Psoas muscle (tissue), 8 donors: Measurements from ENCODE around the gene TASOR2. TPM values are rescaled to one million over a fixed set of nuclear protein-coding genes. Genes with fewer than 3 reads are reported as not detected.

Experiments used
- ATAC-seq, 4 donors: fragments of 200-7000 bp; cut with Tn5 transposase; one replicate each; pipeline ENCODE4 v1.9.1; 2020; ENCODE audit warnings: moderate library complexity in 3 of 4, mild to moderate bottlenecking in 2 of 4
- DNase-seq, 2 donors: peaks; one replicate each; pipeline ENCODE4 v3.0.0-alpha.2; 2020
- H3K27ac ChIP-seq: fragments of 200-600 bp; one replicate; pipeline ENCODE4 v1.8.0; 2022
- H3K27me3 ChIP-seq, 3 donors: fragments of 200-600 bp in 1 of 3; one replicate each; pipeline versions ENCODE4 v1.6.1 to v1.8.0; 2013 to 2022; ENCODE audit warnings: low read length in 2 of 3, mild to moderate bottlenecking in 2 of 3, moderate library complexity in 1 of 3; ENCODE audit not compliant: insufficient read depth in 3 of 3
- H3K36me3 ChIP-seq, 2 donors: fragments of 200-600 bp in 1 of 2; one replicate each; pipeline versions ENCODE4 v1.6.1 to v1.8.0; 2013 to 2022; ENCODE audit warnings: low read depth in 1 of 2, mild to moderate bottlenecking in 1 of 2, moderate library complexity in 1 of 2; ENCODE audit not compliant: insufficient read depth in 1 of 2
- H3K4me1 ChIP-seq: fragments of 200-600 bp; one replicate; pipeline ENCODE4 v1.8.0; 2022
- H3K4me3 ChIP-seq: fragments of 200-600 bp; one replicate; pipeline ENCODE4 v1.8.0; 2022; ENCODE audit warnings: mild to moderate bottlenecking
- H3K9me3 ChIP-seq: fragments of 200-600 bp; one replicate; pipeline ENCODE4 v1.8.0; 2022
- WGBS, 3 donors: extraction: QIAGEN DNeasy Blood & Tissue Kit; methylation state at CpG; one replicate each; pipeline versions ENCODE4 v1.1.6 to v1.1.7; 2013; 5-methylcytosine and 5-hydroxymethylcytosine counted together
- intact Hi-C, 2 donors: fragments of 100-400 bp; cut with DNase I; formaldehyde crosslinking; loops; one replicate each; pipeline versions ENCODE4 v1.11.0 to v1.14.2; 2022
- polyA plus RNA-seq, 3 donors: library from polyadenylated mRNA; stranded (reverse); fragments of 200-250 nt; gene quantifications; one replicate each; pipeline ENCODE4 v1.2.3, GENCODE V29; 2013
- total RNA-seq, 4 donors: library from RNA; stranded (reverse); fragmentation: NEBNext Ultra II Directional in 2 of 4; extraction: Animal tissue kit (Norgen Biotek cat#: 25700) in 2 of 4; gene quantifications; one replicate each; pipeline versions ENCODE4 v1.2.1 to v1.2.4, GENCODE V29; 2021 to 2023
- TF ChIP-seq, protein P1 (sequence below): fragments of 200-600 bp; IDR thresholded peaks from one replicate; pipeline ENCODE4 v1.8.0; 2022; ENCODE audit warnings: antibody characterized with exemption
- donor health status: healthy with polysubstance abuse.
- donor health status: DM: no; HTN: no; CAD: no; lungs with moderate emphysema.
- donor health status: Bipolar disorder and iron deficiency.
- donor health status: healthy.
- donor health status: DM: yes; HTN: yes; CAD: no.
- donor health status: DM: no; HTN: no; CAD: no.
- donor health status: DM: no; HTN: no; CAD: no.
- donor health status: DM: yes; HTN: yes; CAD: no.

TASOR2 gene
- total and polyA plus RNA-seq, 7 donors, result 8.2 to 45.6 (median 31.5) TPM

DNA sequence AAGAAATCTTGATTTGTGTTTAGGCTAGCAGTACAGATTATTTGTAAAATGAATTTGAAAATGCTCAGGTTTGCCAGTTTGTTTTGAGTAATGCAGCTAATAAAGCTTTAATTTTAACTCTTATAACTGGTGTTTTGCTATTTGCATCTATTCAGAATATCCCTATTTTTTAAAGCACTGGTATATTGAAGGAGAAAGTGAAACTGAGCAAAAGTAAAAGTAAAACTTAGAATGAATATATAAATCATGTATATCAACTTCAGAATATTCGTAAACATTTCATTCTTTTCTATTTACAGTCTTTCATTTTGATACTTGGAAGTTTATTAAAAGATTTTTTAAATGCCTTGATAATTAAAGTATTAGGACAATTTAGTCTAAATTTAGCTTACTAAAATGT is 26.2 kb downstream of the TASOR2 start:
- no peaks in the 10 kb centered on the region for H3K36me3 ChIP-seq
- no peak for DNase-seq
- H3K27ac ChIP-seq, result no peak overlapping the region
- H3K27me3 ChIP-seq, result no peaks in the 10 kb centered on the region
- 70 to 75% (median 70%) methylated on average over 1 of the region's 1 CpG for WGBS, 3 donors
- peaks cover 14% of the 10 kb centered on the region for H3K4me1 ChIP-seq
- H3K4me3 ChIP-seq, result peak overlapping the region; percentile 44
- TF ChIP-seq, protein P1, sequence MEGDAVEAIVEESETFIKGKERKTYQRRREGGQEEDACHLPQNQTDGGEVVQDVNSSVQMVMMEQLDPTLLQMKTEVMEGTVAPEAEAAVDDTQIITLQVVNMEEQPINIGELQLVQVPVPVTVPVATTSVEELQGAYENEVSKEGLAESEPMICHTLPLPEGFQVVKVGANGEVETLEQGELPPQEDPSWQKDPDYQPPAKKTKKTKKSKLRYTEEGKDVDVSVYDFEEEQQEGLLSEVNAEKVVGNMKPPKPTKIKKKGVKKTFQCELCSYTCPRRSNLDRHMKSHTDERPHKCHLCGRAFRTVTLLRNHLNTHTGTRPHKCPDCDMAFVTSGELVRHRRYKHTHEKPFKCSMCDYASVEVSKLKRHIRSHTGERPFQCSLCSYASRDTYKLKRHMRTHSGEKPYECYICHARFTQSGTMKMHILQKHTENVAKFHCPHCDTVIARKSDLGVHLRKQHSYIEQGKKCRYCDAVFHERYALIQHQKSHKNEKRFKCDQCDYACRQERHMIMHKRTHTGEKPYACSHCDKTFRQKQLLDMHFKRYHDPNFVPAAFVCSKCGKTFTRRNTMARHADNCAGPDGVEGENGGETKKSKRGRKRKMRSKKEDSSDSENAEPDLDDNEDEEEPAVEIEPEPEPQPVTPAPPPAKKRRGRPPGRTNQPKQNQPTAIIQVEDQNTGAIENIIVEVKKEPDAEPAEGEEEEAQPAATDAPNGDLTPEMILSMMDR, result no peak
- no peaks in the 10 kb centered on the region for H3K9me3 ChIP-seq
- intact Hi-C loops, result no loop called here
- no peak for ATAC-seq

DNA sequence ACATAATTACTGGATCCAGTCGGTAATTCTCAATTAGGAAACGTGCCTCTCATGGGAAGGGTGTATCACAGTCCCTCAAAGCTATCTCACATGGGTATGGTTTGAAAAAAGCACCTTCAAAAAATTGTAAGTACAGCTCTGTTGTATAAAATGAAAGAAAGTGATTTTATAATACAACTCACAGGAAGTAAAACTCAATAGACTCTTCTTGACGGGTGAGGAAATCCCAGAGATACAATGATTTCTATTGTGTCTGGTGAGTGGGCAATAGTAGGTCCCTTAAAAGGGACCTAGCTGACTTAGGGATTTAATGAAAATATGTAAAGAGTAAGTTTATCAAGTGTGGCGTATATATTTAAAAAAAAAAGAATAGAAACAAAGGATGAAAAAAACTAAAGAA is 27.0 kb downstream of the TASOR2 start:
- no peak for ATAC-seq
- H3K27ac ChIP-seq, result no peak overlapping the region
- 64 to 70% (median 69%) methylated on average over 4 of the region's 4 CpGs for WGBS, 3 donors
- no peaks in the 10 kb centered on the region for H3K36me3 ChIP-seq
- H3K9me3 ChIP-seq, result no peaks in the 10 kb centered on the region
- H3K27me3 ChIP-seq, result no peaks in the 10 kb centered on the region
- TF ChIP-seq, protein P1, result no peak
- peaks cover 17% of the 10 kb centered on the region for H3K4me1 ChIP-seq
- no peak for DNase-seq
- intact Hi-C loops, result no loop called here
- peak overlapping the region; percentile 44 for H3K4me3 ChIP-seq

DNA sequence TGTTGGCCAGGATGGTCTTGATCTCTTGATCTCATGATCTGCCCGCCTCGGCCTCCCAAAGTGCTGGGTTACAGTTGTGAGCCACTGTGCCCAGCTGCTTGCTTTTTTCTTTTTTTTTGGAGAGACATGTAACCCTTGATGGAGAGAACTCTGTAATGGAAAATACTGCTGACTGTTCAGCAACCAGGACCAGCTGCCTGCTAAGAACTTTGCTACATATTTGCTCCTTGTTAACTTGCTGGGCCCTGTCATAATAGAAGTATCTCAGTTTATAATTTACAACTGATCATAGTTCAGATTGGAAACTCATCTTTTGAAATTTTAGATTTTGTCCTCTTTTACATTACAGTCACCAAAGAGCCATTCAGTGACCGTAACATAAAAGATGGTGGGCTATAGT is 34.9 kb downstream of the TASOR2 start:
- no peaks in the 10 kb centered on the region for H3K9me3 ChIP-seq
- intact Hi-C loops, result no loop called here
- peaks cover 7% of the 10 kb centered on the region for H3K4me1 ChIP-seq
- 56 to 80% (median 66%) methylated on average over 3 of the region's 3 CpGs for WGBS, 3 donors
- DNase-seq (no peak), ATAC-seq (no peak)
- TF ChIP-seq, protein P1, result no peak
- no peak overlapping the region for H3K4me3 ChIP-seq
- no peak overlapping the region for H3K27ac ChIP-seq
- no peaks in the 10 kb centered on the region for H3K27me3 ChIP-seq
- H3K36me3 ChIP-seq, result peaks cover 4 to 39% of the 10 kb centered on the region in 2 donors

DNA sequence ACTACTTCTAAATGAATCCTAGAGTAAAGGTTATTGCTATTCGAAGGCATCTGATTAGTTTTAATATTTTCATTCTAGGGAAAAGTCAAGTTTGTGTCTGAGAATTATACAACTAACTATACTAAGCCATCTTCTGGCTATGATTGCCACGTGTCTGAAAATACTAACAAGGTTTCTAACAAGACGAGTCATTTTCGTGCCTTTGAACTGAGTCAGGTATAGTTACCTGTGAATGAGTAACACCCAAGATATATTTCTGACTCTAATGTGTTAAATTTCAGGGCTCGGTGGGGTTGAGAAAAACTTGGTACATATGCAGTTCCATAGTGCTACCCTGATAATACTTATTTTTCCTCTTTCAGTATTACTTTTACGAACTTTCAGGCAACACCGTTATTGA is 35.5 kb downstream of the TASOR2 start:
- DNase-seq, result no peak
- H3K27ac ChIP-seq, result no peak overlapping the region
- 92 to 95% (median 92%) methylated on average over 7 of the region's 7 CpGs for WGBS, 3 donors
- no peak for ATAC-seq
- H3K4me3 ChIP-seq, result no peak overlapping the region
- H3K4me1 ChIP-seq, result peaks cover 7% of the 10 kb centered on the region
- TF ChIP-seq, protein P1, result no peak
- no peaks in the 10 kb centered on the region for H3K9me3 ChIP-seq
- intact Hi-C loops, result no loop called here
- peaks cover 4 to 44% of the 10 kb centered on the region in 2 donors for H3K36me3 ChIP-seq
- no peaks in the 10 kb centered on the region for H3K27me3 ChIP-seq

DNA sequence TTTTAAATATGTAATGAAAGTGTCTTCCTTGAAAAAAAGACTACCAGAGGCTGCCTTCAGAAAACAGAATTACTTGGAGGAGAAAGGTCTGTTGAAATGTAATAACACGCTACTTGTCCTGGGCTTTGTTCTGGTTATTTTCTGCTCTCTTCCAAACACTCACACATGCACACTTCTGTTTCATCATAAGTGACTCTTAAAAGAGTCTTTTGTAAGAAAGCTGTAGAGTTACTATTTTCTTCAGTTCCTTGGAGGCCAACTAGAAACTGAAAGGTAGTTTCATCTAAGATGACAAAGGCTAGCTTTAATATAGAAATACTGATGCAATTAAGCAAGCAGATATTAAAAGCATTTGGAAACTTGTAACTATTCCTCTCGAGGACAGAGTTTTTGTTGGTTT is 39.1 kb downstream of the TASOR2 start:
- Histone ChIP-seq H3K27ac (no peak overlapping the region), H3K4me1 (no peaks in the 10 kb centered on the region), H3K4me3 (no peak overlapping the region), H3K27me3 (no peaks in the 10 kb centered on the region), H3K9me3 (no peaks in the 10 kb centered on the region), H3K36me3 (peaks cover 9 to 75% of the 10 kb centered on the region in 2 donors)
- no peak for DNase-seq
- intact Hi-C loops, result no loop called here
- TF ChIP-seq, protein P1, result no peak
- no peak for ATAC-seq
- WGBS, 3 donors, result 55 to 73% (median 56%) methylated on average over 2 of the region's 2 CpGs
